Measurements from ENCODE around the gene ECM1.

The ECM1 gene

DNA sequence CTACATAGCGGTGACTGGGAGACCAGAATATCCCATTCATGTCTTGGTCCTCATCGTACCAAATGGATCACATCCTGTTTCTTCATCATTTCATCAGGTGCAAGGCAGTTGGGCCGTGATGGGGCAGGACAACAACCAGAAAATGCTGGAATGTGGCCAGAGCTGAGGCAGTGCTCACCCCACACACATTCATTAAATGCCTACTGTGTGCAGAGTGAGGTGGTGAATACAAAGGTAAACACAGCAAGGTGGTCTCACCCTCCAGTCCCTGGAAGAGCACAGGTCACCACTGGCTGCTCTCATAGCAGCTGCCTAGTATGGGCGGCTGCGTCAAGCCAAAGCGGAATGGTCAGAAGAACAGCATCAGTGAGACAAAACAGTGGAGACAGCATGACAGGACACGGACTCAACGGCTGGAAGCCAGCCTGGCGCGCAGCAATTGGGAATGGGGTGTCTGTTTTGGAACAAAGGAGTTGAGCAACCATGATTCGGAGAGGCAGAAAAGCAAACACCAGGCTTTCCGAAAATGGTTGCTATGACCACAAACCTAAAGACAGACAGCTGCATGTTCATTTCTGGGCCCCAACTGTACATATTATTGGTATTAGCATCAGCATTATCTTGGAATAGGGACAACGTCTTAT is 35.7 kb downstream of the ECM1 start:
- no peak overlapping the region for H3K4me3 ChIP-seq (ENCODE audit: insufficient read depth, low read length, poor library complexity, severe bottlenecking)
- H2AFZ ChIP-seq (ENCODE audit: low read depth, low read length, severe bottlenecking), result no peak overlapping the region
- H3K79me2 ChIP-seq (ENCODE audit: insufficient read depth, low read length), result no peaks in the 10 kb centered on the region
- H4K20me1 ChIP-seq (ENCODE audit: low read depth, low read length), result no peaks in the 10 kb centered on the region
- no peak overlapping the region for H3K27ac ChIP-seq (ENCODE audit: low read depth, low read length)
- no peak overlapping the region for H3K4me2 ChIP-seq (ENCODE audit: low read depth, low read length, poor library complexity, severe bottlenecking)
- no peaks in the 10 kb centered on the region for H3K9me3 ChIP-seq (ENCODE audit: insufficient read depth, low read length)
- no peak for TF ChIP-seq CTCF (IDR thresholded peaks at IDR 0.05; ENCODE audit: insufficient read depth, low read length, poor library complexity, severe bottlenecking)
- no peak for TF ChIP-seq EZH2phosphoT487 (conservative IDR thresholded peaks at IDR 0.05; ENCODE audit: low read length)
- H3K9ac ChIP-seq (ENCODE audit: low read length), result no peak overlapping the region
- no peaks in the 10 kb centered on the region for H3K27me3 ChIP-seq (ENCODE audit: low read length)
- no peaks in the 10 kb centered on the region for H3K9me2 ChIP-seq (replicated peaks; ENCODE audit: insufficient read depth, low read length)
- no peaks in the 10 kb centered on the region for H3F3A ChIP-seq (ENCODE audit: insufficient read depth)
- no peaks in the 10 kb centered on the region for H3K36me3 ChIP-seq (ENCODE audit: low read length)

GRCh38 chr1:150544204-150544603 is 36.3 kb downstream of the ECM1 start:
- no peaks in the 10 kb centered on the region for H3K79me2 ChIP-seq (ENCODE audit: insufficient read depth, low read length)
- H3K9me2 ChIP-seq (replicated peaks; ENCODE audit: insufficient read depth, low read length), result no peaks in the 10 kb centered on the region
- no peak overlapping the region for H2AFZ ChIP-seq (ENCODE audit: low read depth, low read length, severe bottlenecking)
- no peaks in the 10 kb centered on the region for H4K20me1 ChIP-seq (ENCODE audit: low read depth, low read length)
- H3K4me3 ChIP-seq (ENCODE audit: insufficient read depth, low read length, poor library complexity, severe bottlenecking), result no peak overlapping the region
- TF ChIP-seq EZH2phosphoT487 (conservative IDR thresholded peaks at IDR 0.05; ENCODE audit: low read length) (no peak), CTCF (IDR thresholded peaks at IDR 0.05; ENCODE audit: insufficient read depth, low read length, poor library complexity, severe bottlenecking) (no peak)
- H3F3A ChIP-seq (ENCODE audit: insufficient read depth), result no peaks in the 10 kb centered on the region
- no peak overlapping the region for H3K9ac ChIP-seq (ENCODE audit: low read length)
- H3K27ac ChIP-seq (ENCODE audit: low read depth, low read length), result no peak overlapping the region
- no peak overlapping the region for H3K4me2 ChIP-seq (ENCODE audit: low read depth, low read length, poor library complexity, severe bottlenecking)
- no peaks in the 10 kb centered on the region for H3K27me3 ChIP-seq (ENCODE audit: low read length)
- no peaks in the 10 kb centered on the region for H3K36me3 ChIP-seq (ENCODE audit: low read length)
- H3K9me3 ChIP-seq (ENCODE audit: insufficient read depth, low read length), result no peaks in the 10 kb centered on the region

DNA sequence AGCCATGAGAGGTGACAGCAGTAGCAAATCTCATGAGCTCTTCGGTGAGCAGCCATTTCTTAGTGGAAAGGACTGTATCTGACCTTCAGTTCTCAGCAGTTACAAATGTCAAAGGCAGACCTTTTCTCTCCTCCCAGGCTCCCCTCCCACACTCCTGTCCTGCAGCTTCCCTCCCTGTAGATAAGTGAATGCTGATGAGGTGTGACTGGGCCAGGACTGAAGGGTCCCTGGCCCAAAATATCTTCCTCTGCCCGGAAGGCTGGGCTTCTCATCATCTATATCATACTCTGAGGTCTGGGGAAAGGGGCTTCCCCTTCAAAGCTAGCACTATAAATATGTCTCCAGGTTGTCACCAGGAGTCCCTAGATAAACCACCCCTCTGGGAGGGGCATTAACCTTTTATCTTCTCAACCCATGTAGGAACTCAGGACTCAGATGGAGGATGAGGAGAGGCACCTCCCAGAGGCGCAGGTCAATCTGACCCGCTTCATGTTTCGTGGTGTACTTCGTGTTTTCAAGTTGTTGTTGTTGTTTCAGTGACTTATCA is 37.6 kb downstream of the ECM1 start:
- TF ChIP-seq CTCF (IDR thresholded peaks at IDR 0.05; ENCODE audit: insufficient read depth, low read length, poor library complexity, severe bottlenecking) (no peak), EZH2phosphoT487 (conservative IDR thresholded peaks at IDR 0.05; ENCODE audit: low read length) (no peak)
- H2AFZ ChIP-seq (ENCODE audit: low read depth, low read length, severe bottlenecking), result no peak overlapping the region

More for the DNA sequence above, 37.6 kb downstream of the ECM1 start:
- H3K79me2 ChIP-seq (ENCODE audit: insufficient read depth, low read length), result no peaks in the 10 kb centered on the region
- H3K9ac ChIP-seq (ENCODE audit: low read length), result no peak overlapping the region
- H3K27me3 ChIP-seq (ENCODE audit: low read length), result no peaks in the 10 kb centered on the region
- H3K27ac ChIP-seq (ENCODE audit: low read depth, low read length), result no peak overlapping the region
- H3K9me3 ChIP-seq (ENCODE audit: insufficient read depth, low read length), result no peaks in the 10 kb centered on the region
- no peaks in the 10 kb centered on the region for H3F3A ChIP-seq (ENCODE audit: insufficient read depth)
- no peaks in the 10 kb centered on the region for H3K9me2 ChIP-seq (replicated peaks; ENCODE audit: insufficient read depth, low read length)
- no peaks in the 10 kb centered on the region for H4K20me1 ChIP-seq (ENCODE audit: low read depth, low read length)
- no peak overlapping the region for H3K4me2 ChIP-seq (ENCODE audit: low read depth, low read length, poor library complexity, severe bottlenecking)
- H3K4me3 ChIP-seq (ENCODE audit: insufficient read depth, low read length, poor library complexity, severe bottlenecking), result no peak overlapping the region
- H3K36me3 ChIP-seq (ENCODE audit: low read length), result no peaks in the 10 kb centered on the region

All from SU-DHL-6 (cell line).